ENCODE measurements around the gene CD200R1L.

DNA sequence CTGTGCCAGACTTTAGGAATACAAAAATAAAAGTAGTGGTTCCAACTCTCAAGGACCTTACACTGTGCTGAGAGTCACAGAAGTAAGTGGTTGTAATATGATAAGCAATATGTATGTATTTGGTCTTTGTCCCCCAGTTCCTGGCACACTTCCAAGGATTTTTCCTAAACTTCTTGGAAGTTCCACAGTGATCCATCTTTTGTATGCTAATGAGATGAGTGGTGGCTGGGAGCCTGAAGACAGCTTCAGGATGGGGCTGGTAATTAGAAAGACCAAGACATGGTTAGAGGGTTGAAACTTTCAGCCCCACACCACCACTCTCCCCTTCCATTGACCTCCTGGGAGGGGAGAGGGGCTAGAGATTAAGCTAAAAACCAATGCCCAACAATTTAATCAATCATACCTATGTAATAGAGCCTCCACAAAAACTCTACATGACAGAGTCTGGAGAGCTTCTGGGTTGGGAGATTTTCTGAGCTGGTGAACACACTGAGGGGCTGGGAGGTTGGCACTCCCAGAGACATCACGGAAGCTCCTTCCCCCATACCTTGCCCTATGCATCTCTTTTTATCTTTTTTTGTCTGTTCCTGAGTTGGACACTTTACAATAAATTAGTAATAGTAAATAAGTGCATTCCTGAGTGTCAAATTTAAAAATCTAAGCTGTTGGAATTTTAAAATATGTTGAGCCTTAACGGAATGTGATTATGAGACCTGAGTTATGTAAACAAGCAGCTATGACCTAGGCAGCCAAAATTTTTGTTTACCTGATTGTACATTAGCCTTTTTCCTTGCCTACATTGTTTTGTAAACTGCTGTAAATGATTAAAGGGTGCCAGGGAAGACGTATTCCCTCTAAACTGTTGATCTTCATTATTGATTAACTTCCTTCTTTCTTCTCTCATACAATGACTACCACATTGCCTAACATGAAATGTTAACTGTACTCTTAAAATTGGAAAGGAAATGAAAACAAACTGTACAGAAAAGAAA lies 24.3 kb downstream of the CD200R1L start:
- TF ChIP-seq POLR2A (IDR thresholded peaks at IDR 0.05; ENCODE audit: low read depth, low read length) (no peak), POLR2AphosphoS5 (IDR thresholded peaks at IDR 0.05; ENCODE audit: low read depth, low read length) (no peak), TAF1 (IDR thresholded peaks at IDR 0.05; ENCODE audit: low read depth, low read length) (no peak), SPI1 (IDR thresholded peaks at IDR 0.05; ENCODE audit: low read depth, low read length) (no peak), PAX5 (IDR thresholded peaks at IDR 0.05; ENCODE audit: insufficient read depth, low read length, severe bottlenecking) (no peak), POU2F2 (IDR thresholded peaks at IDR 0.05; ENCODE audit: low read depth, low read length) (no peak)
